PC-9 (cell line): ENCODE data around the gene INTS4. TPM values are rescaled to one million over a fixed set of nuclear protein-coding genes. Genes with fewer than 3 reads are reported as not detected.
"Not testable (repeated sequence)": the region's sequence is repeated elsewhere in the genome, so short reads cannot be mapped to it uniquely, and the experiment has no call there.

Source experiments
- BruUV-seq: library from RNA; stranded (reverse); fragments of 400-500 nt; replicated peaks from 2 replicates; lab custom pipeline; 2021; lab: Mats Ljungman, UMichigan
- CTCF ChIA-PET: fragments of 300-600 bp; sonication (Branson Sonifier 250); formaldehyde crosslinking; loops from one replicate; lab custom pipeline; 2022; ENCODE audit warnings: antibody characterized with exemption; lab: Charles Lee
- POLR2A ChIA-PET: fragments of 300-600 bp; sonication (Branson Sonifier 250); formaldehyde crosslinking; loops from one replicate; lab custom pipeline; 2022; ENCODE audit warnings: antibody characterized with exemption; ENCODE audit not compliant: unreplicated experiment; lab: Charles Lee
- DNase-seq, 2 experiments: peaks; one replicate each; pipeline versions ENCODE4 v3.0.0 to v3.0.0-alpha.2; 2015 to 2022; ENCODE audit warnings: mixed read lengths in 1 of 2
- H2AFZ ChIP-seq: fragments of 200-600 bp; sonication (generic); 2 replicates; pipeline ENCODE4 v1.8.1; 2017; ENCODE audit warnings: antibody characterized with exemption
- H3F3A ChIP-seq: fragments of 200-600 bp; sonication (generic); 2 replicates; pipeline ENCODE4 v1.8.1; 2017; ENCODE audit warnings: antibody characterized with exemption, mild to moderate bottlenecking, low read depth; ENCODE audit not compliant: insufficient read depth
- H3K27ac ChIP-seq: fragments of 200-600 bp; sonication (generic); 2 replicates; pipeline ENCODE4 v1.6.1; 2016; ENCODE audit warnings: mixed run types
- H3K27me3 ChIP-seq: fragments of 200-600 bp; sonication (generic); 2 replicates; pipeline ENCODE4 v1.6.1; 2016; ENCODE audit warnings: low read depth, mixed run types; ENCODE audit not compliant: insufficient read depth
- H3K36me3 ChIP-seq: fragments of 200-600 bp; sonication (generic); 2 replicates; pipeline ENCODE4 v1.6.1; 2016; ENCODE audit warnings: low read depth, mixed run types
- H3K4me1 ChIP-seq: fragments of 200-600 bp; sonication (generic); replicated peaks from 2 replicates; pipeline ENCODE4 v1.6.1; 2016; ENCODE audit warnings: mixed run types; ENCODE audit not compliant: insufficient read depth
- H3K4me2 ChIP-seq: fragments of 200-600 bp; sonication (generic); 2 replicates; pipeline ENCODE4 v1.6.1; 2017; ENCODE audit warnings: mixed run types
- H3K4me3 ChIP-seq: fragments of 200-600 bp; sonication (generic); 2 replicates; pipeline ENCODE4 v1.6.1; 2016; ENCODE audit warnings: mixed run types
- H3K79me2 ChIP-seq: fragments of 200-600 bp; sonication (generic); 2 replicates; pipeline ENCODE4 v1.6.1; 2017; ENCODE audit warnings: low read depth, mixed run types
- H3K9me2 ChIP-seq: fragments of 200-600 bp; sonication (generic); 2 replicates; pipeline ENCODE4 v1.8.1; 2017; ENCODE audit warnings: mild to moderate bottlenecking; ENCODE audit not compliant: insufficient read depth
- H3K9me3 ChIP-seq: fragments of 200-600 bp; sonication (generic); 2 replicates; pipeline ENCODE4 v1.8.1; 2016; ENCODE audit warnings: low read depth; ENCODE audit not compliant: insufficient read depth
- H4K20me1 ChIP-seq: fragments of 200-600 bp; sonication (generic); 2 replicates; pipeline ENCODE4 v1.8.1; 2017; ENCODE audit not compliant: insufficient read depth
- EZH2 ChIP-seq: fragments of 200-600 bp; sonication (generic); IDR thresholded peaks from 2 replicates; pipeline ENCODE4 v1.8.0; 2017; ENCODE audit warnings: antibody characterized with exemption, low read depth
- intact Hi-C: fragments of 100-400 bp; cut with micrococcal nuclease; formaldehyde crosslinking; loops from one replicate; pipeline ENCODE4 v1.10.0; 2022; ENCODE audit not compliant: unreplicated experiment
- total RNA-seq: library from RNA; stranded (reverse); gene quantifications from 2 replicates; pipeline ENCODE4 v1.2.3, GENCODE V29; 2021
- TF ChIP-seq, protein P1 (sequence below): fragments of 200-600 bp; sonication (generic); conservative IDR thresholded peaks from 2 replicates; pipeline ENCODE4 v1.6.1; 2017; ENCODE audit warnings: mixed run types, antibody characterized with exemption, mild to moderate bottlenecking, moderate library complexity

INTS4 gene
- total RNA-seq, 1 experiment from 2014 or later: 53.8 TPM

DNA sequence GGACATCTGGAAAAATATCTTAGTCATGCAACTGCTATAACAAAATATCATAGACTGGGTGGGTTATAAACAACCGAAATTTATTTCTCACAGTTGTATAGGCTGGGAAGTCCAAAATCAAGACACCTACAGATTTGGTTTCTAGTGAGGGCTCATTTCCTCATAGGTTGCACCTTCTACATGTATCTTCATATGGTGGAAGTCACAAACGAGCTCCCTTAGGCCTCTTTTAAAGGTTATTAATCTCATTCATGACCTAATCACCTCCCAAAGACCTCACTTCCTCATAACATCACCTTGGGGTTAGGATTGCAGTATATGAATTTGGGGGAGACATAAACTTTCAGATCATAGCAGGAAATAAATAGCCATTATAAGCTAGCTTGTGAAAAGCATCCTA, 85.2 kb downstream of the INTS4 start:
- TF ChIP-seq, protein P1, sequence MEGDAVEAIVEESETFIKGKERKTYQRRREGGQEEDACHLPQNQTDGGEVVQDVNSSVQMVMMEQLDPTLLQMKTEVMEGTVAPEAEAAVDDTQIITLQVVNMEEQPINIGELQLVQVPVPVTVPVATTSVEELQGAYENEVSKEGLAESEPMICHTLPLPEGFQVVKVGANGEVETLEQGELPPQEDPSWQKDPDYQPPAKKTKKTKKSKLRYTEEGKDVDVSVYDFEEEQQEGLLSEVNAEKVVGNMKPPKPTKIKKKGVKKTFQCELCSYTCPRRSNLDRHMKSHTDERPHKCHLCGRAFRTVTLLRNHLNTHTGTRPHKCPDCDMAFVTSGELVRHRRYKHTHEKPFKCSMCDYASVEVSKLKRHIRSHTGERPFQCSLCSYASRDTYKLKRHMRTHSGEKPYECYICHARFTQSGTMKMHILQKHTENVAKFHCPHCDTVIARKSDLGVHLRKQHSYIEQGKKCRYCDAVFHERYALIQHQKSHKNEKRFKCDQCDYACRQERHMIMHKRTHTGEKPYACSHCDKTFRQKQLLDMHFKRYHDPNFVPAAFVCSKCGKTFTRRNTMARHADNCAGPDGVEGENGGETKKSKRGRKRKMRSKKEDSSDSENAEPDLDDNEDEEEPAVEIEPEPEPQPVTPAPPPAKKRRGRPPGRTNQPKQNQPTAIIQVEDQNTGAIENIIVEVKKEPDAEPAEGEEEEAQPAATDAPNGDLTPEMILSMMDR: no peak
- TF ChIP-seq EZH2: no peak
- Histone ChIP-seq H3K27me3 (no peaks in the 10 kb centered on the region), H3K36me3 (peaks cover 15% of the 10 kb centered on the region; the same call in 1 of the 2 replicates), H2AFZ (no peak overlapping the region), H3K9me3 (no peaks in the 10 kb centered on the region), H3K4me2 (no peak overlapping the region), H3K4me3 (no peak overlapping the region), H3K4me1 (peaks cover 5% of the 10 kb centered on the region), H3K9me2 (no peaks in the 10 kb centered on the region), H3K79me2 (no peaks in the 10 kb centered on the region), H4K20me1 (peaks cover 5% of the 10 kb centered on the region; the same call in 1 of the 2 replicates), H3K27ac (no peak overlapping the region), H3F3A (peaks cover 14% of the 10 kb centered on the region)
- no peak for DNase-seq
- no TSS peak for BruUV-seq
- intact Hi-C loops: no loop called here
- ChIA-PET CTCF (no interaction called here), POLR2A (no interaction called here)

DNA sequence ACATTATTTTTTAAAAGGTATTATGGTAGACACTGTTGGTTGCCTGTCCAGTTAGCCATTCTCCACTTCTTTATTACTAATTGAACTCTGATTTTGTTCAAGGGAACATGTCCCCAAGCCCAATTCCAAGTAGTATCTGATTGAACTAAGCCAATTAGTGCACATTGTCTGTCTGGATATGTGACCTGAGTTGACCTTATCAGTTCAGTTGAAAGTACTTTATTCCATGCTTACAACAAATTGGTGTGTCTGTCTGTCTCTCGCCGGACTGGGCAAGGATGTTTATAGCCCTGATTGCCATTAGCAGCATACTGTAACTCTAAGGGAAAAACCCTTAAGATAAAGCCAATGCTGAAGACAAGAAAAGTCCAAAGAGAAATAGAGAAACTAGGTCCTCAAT, 85.6 kb downstream of the INTS4 start:
- H3F3A ChIP-seq: peaks cover 10% of the 10 kb centered on the region
- no peaks in the 10 kb centered on the region for H3K79me2 ChIP-seq
- H2AFZ ChIP-seq: no peak overlapping the region
- POLR2A ChIA-PET: no interaction called here
- CTCF ChIA-PET: no interaction called here
- no peaks in the 10 kb centered on the region for H3K9me3 ChIP-seq
- peaks cover 1% of the 10 kb centered on the region; the same call in 1 of the 2 replicates for H4K20me1 ChIP-seq
- H3K4me1 ChIP-seq: peaks cover under 1% of the 10 kb centered on the region
- no peak overlapping the region for H3K27ac ChIP-seq
- H3K36me3 ChIP-seq: peaks cover 15% of the 10 kb centered on the region
- no TSS peak for BruUV-seq
- no peaks in the 10 kb centered on the region for H3K9me2 ChIP-seq
- intact Hi-C loops: no loop called here
- H3K4me2 ChIP-seq: no peak overlapping the region
- TF ChIP-seq, protein P1: no peak
- no peak for TF ChIP-seq EZH2
- H3K27me3 ChIP-seq: no peaks in the 10 kb centered on the region
- DNase-seq: no peak
- H3K4me3 ChIP-seq: no peak overlapping the region

DNA sequence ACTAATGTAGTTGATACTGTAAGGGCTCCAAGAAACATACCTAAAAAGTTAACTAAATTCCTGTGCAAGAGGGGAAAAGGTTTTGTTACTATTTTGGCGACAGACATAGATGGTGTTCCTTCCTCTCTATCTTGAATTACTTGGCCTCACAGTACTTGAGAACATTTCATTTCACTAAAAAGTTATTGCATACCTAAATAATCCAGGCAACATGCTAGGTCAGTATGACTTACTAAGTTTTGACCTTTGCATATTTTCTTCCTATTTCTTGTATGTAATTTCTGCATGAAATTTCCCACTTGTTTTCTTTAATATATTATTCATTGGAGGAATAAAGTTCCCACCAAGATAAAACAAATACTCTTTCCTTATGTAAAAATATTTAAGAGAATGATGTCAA, 99.5 kb downstream of the INTS4 start:
- H3K79me2 ChIP-seq, DNase-seq, H3K27me3 ChIP-seq, H3K9me2 ChIP-seq, H3K27ac ChIP-seq, POLR2A ChIA-PET, H3K9me3 ChIP-seq, H2AFZ ChIP-seq, H4K20me1 ChIP-seq, intact Hi-C loops, BruUV-seq, H3K4me1 ChIP-seq, CTCF ChIA-PET, H3K4me3 ChIP-seq, H3F3A ChIP-seq, H3K4me2 ChIP-seq: not testable (repeated sequence)
- 0 out of 2 replicates have a peak, but pooled peaks cover 11% of the 10 kb centered on the region for H3K36me3 ChIP-seq

DNA sequence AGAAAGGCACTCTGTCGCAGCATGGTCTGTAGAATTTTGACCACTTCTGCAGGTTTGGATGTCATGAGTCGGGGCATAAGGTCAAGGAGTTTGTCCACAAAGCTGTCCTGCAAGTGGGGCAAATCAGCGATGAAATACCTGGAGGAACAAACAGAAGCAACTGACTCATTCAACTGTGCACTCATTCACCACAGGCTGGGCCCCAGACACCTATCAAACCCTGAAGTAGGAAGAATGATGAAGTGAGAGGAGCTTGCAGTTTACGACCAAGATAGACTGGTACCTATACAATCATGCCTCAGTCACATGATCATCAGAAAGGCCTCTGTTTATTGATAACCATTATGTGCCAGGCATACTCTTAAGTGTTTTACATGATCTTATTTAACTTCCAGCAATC, 102.8 kb downstream of the INTS4 start:
- H4K20me1 ChIP-seq, CTCF ChIA-PET, H2AFZ ChIP-seq, H3K4me2 ChIP-seq, H3K9me3 ChIP-seq, POLR2A ChIA-PET, intact Hi-C loops, H3K27ac ChIP-seq, H3F3A ChIP-seq, H3K79me2 ChIP-seq, DNase-seq, H3K4me1 ChIP-seq, H3K27me3 ChIP-seq, BruUV-seq, H3K4me3 ChIP-seq, H3K9me2 ChIP-seq: not testable (repeated sequence)
- H3K36me3 ChIP-seq: 0 out of 2 replicates have a peak, but pooled peaks cover 16% of the 10 kb centered on the region

DNA sequence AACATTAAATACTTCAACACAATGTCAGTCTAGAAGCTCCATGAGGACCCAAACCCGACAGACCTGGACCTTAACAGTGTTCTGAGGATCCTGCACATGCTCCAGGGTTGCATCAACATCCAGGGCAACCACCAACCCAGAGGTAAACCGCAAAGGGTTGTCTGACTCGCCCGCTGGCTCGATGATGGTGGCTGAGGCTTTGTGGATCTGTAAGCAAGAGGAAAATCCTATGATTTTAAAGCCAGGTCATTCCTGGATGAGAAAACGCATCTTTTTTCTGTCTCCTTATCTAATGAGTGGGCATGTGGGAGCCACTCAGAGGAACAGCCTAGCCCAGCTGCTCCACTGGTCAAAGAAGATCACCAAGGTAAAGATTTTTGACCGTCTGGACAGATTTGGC, 103.2 kb downstream of the INTS4 start:
- POLR2A ChIA-PET, H3K4me2 ChIP-seq, BruUV-seq, H4K20me1 ChIP-seq, CTCF ChIA-PET, H3K27ac ChIP-seq, H3K9me3 ChIP-seq, H3K27me3 ChIP-seq, H3K4me3 ChIP-seq, H3K9me2 ChIP-seq, DNase-seq, H3K4me1 ChIP-seq, H3K79me2 ChIP-seq, intact Hi-C loops, H3F3A ChIP-seq, H2AFZ ChIP-seq: not testable (repeated sequence)
- H3K36me3 ChIP-seq: 0 out of 2 replicates have a peak, but pooled peaks cover 16% of the 10 kb centered on the region

DNA sequence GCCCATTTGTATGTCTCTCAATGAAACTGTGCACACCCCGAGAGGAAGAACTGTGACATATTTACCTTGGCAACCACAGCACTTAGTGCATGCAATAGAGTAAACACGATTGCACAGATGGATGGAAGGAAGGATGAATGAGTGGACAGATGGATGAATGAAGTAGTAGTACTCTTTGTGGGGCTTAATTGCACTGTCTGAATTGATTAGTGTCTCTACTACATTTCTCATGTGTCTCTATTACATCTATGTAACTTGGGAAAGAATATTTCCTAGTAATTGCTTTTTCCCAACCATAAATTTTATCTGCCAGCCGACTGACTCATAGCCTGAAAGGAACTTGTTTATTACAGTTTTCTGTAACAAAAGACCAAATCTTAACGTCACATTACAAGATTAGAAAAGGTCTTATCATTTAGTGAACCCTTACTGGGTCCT, 103.8 kb downstream of the INTS4 start:
- not testable (repeated sequence) for BruUV-seq, H3K4me2 ChIP-seq

More for the DNA sequence above, 103.8 kb downstream of the INTS4 start:
- CTCF ChIA-PET, H3K27ac ChIP-seq, H3K4me1 ChIP-seq, H3K9me3 ChIP-seq, H4K20me1 ChIP-seq, intact Hi-C loops, H3K9me2 ChIP-seq, H3K79me2 ChIP-seq, H3K27me3 ChIP-seq, DNase-seq, H3K4me3 ChIP-seq, POLR2A ChIA-PET, H3F3A ChIP-seq, H2AFZ ChIP-seq: not testable (repeated sequence)
- 0 out of 2 replicates have a peak, but pooled peaks cover 16% of the 10 kb centered on the region for H3K36me3 ChIP-seq
